ENCODE measurements around the gene POC1A.

Gene POC1A

DNA sequence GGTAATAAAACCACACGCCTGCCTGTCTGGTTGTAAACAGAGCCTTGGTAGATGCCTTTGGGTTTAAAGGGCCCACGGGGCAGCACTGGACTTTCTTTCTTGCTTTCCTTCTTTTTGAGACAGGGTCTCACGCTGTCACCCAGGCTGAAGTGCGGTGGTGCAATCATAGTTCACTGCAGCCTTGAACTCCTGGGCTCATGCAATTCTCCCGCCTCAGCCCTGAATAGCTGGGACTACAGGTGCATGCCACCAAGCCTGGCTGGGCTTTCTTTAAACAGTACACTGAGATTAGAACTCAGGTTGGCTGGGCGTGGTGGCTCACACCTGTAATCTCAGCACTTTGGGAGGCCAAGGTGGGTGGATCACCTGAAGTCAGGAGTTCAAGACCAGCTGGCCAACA is 42.2 kb downstream of the POC1A start:
- Histone ChIP-seq H3K27ac (ENCODE audit: extremely low read depth, low read depth, low read length) (no peak overlapping the region), H3K36me3 (ENCODE audit: control insufficient read depth in 2 of 2, insufficient read depth in 1 of 2, low read length in 2 of 2) (peaks cover 0 to 54% of the 10 kb centered on the region in 2 experiments; a peak in 1 of 3 replicates), H3K9me3 (ENCODE audit: control insufficient read depth, insufficient read depth, low read depth, low read length) (no peaks in the 10 kb centered on the region), H3K4me3 (ENCODE audit: low read depth, low read length) (no peak overlapping the region), H3K4me1 (ENCODE audit: control insufficient read depth, insufficient read depth, low read length) (no peaks in the 10 kb centered on the region)
- ChIA-PET POLR2A (no interaction called here), CTCF (interaction anchor here (1.7 kb wide), 1 partner anchor 11 kb away, joined by 6 read pairs; no protein-coding TSS in a partner anchor)
- TF ChIP-seq ZNF416 (tag by site-specific recombination; IDR thresholded peaks at IDR 0.05) = no peak

- H3K27ac ChIP-seq (ENCODE audit: extremely low read depth, low read depth, low read length) = no peak overlapping the region
Observed at GRCh38 chr3:52110502-52110901, 43.7 kb downstream of the POC1A start.

GRCh38 chr3:52109611-52110301 is 44.5 kb downstream of the POC1A start:
- Histone ChIP-seq H3K27ac (ENCODE audit: extremely low read depth, low read depth, low read length) (no peak overlapping the region), H3K36me3 (ENCODE audit: control insufficient read depth in 2 of 2, insufficient read depth in 1 of 2, low read length in 2 of 2) (peaks cover 0 to 51% of the 10 kb centered on the region in 2 experiments; a peak in 1 of 3 replicates), H3K9me3 (ENCODE audit: control insufficient read depth, insufficient read depth, low read depth, low read length) (no peaks in the 10 kb centered on the region), H3K4me3 (ENCODE audit: low read depth, low read length) (no peak overlapping the region), H3K4me1 (ENCODE audit: control insufficient read depth, insufficient read depth, low read length) (no peaks in the 10 kb centered on the region)
- TF ChIP-seq ZNF530 (tag by site-specific recombination; IDR thresholded peaks at IDR 0.05; ENCODE audit: low read depth) = no peak
- CTCF ChIA-PET = interaction anchor here (0.6 to 1.2 kb wide), 3 partner anchors 14 to 111 kb away, joined by 4 to 5 read pairs (median 4); no protein-coding TSS in a partner anchor
- POLR2A ChIA-PET = no interaction called here

More at GRCh38 chr3:52110502-52110901, 43.7 kb downstream of the POC1A start:
- ChIA-PET CTCF (interaction anchor here (0.6 kb wide), 2 partner anchors 34 to 59 kb away, joined by 3 to 5 read pairs; no protein-coding TSS in a partner anchor), POLR2A (no interaction called here)
- Histone ChIP-seq H3K9me3 (ENCODE audit: control insufficient read depth, insufficient read depth, low read depth, low read length) (no peaks in the 10 kb centered on the region), H3K4me1 (ENCODE audit: control insufficient read depth, insufficient read depth, low read length) (no peaks in the 10 kb centered on the region), H3K4me3 (ENCODE audit: low read depth, low read length) (no peak overlapping the region), H3K36me3 (ENCODE audit: control insufficient read depth in 2 of 2, insufficient read depth in 1 of 2, low read length in 2 of 2) (peaks cover 0 to 50% of the 10 kb centered on the region in 2 experiments; a peak in 1 of 3 replicates)
- TF ChIP-seq SCRT2 (tag by site-specific recombination; IDR thresholded peaks at IDR 0.05) = 0 out of 2 replicates have a peak, but pooled peaks have one; percentile 8
- TF ChIP-seq ZNF221 (tag by site-specific recombination; IDR thresholded peaks at IDR 0.05; ENCODE audit: borderline replicate concordance) = no peak

GRCh38 chr3:52108302-52109232 is 45.7 kb downstream of the POC1A start:
- no peaks in the 10 kb centered on the region for H3K4me1 ChIP-seq (ENCODE audit: control insufficient read depth, insufficient read depth, low read length)
- H3K4me3 ChIP-seq (ENCODE audit: low read depth, low read length) = no peak overlapping the region
- H3K9me3 ChIP-seq (ENCODE audit: control insufficient read depth, insufficient read depth, low read depth, low read length) = no peaks in the 10 kb centered on the region
- TF ChIP-seq ZNF555 (tag by site-specific recombination; conservative IDR thresholded peaks at IDR 0.05) (no peak), ZNF792 (tag by site-specific recombination; IDR thresholded peaks at IDR 0.05) (no peak), ZNF521 (tag by site-specific recombination; IDR thresholded peaks at IDR 0.05) (no peak), ZNF114 (tag by site-specific recombination; IDR thresholded peaks at IDR 0.05) (no peak), AEBP2 (tag by site-specific recombination; IDR thresholded peaks at IDR 0.05; ENCODE audit: borderline replicate concordance) (no peak), ZNF610 (tag by site-specific recombination; IDR thresholded peaks at IDR 0.05; ENCODE audit: borderline replicate concordance) (no peak), ZNF18 (tag by site-specific recombination; IDR thresholded peaks at IDR 0.05) (no peak)
- TF ChIP-seq, protein P1, sequence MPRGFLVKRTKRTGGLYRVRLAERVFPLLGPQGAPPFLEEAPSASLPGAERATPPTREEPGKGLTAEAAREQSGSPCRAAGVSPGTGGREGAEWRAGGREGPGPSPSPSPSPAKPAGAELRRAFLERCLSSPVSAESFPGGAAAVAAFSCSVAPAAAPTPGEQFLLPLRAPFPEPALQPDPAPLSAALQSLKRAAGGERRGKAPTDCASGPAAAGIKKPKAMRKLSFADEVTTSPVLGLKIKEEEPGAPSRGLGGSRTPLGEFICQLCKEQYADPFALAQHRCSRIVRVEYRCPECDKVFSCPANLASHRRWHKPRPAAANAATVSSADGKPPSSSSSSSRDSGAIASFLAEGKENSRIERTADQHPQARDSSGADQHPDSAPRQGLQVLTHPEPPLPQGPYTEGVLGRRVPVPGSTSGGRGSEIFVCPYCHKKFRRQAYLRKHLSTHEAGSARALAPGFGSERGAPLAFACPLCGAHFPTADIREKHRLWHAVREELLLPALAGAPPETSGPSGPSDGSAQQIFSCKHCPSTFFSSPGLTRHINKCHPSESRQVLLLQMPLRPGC (tag by site-specific recombination; IDR thresholded peaks at IDR 0.05) = no peak
- TF ChIP-seq, protein P2, sequence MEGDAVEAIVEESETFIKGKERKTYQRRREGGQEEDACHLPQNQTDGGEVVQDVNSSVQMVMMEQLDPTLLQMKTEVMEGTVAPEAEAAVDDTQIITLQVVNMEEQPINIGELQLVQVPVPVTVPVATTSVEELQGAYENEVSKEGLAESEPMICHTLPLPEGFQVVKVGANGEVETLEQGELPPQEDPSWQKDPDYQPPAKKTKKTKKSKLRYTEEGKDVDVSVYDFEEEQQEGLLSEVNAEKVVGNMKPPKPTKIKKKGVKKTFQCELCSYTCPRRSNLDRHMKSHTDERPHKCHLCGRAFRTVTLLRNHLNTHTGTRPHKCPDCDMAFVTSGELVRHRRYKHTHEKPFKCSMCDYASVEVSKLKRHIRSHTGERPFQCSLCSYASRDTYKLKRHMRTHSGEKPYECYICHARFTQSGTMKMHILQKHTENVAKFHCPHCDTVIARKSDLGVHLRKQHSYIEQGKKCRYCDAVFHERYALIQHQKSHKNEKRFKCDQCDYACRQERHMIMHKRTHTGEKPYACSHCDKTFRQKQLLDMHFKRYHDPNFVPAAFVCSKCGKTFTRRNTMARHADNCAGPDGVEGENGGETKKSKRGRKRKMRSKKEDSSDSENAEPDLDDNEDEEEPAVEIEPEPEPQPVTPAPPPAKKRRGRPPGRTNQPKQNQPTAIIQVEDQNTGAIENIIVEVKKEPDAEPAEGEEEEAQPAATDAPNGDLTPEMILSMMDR (tag by site-specific recombination; IDR thresholded peaks at IDR 0.05) = no peak
- POLR2A ChIA-PET = no interaction called here
- CTCF ChIA-PET = interaction anchor here (1.2 kb wide), 1 partner anchor 15 kb away, joined by 4 read pairs; no protein-coding TSS in a partner anchor
- no peak overlapping the region for H3K27ac ChIP-seq (ENCODE audit: extremely low read depth, low read depth, low read length)
- H3K36me3 ChIP-seq (ENCODE audit: control insufficient read depth in 2 of 2, insufficient read depth in 1 of 2, low read length in 2 of 2) = peaks cover 0 to 48% of the 10 kb centered on the region in 2 experiments; a peak in 1 of 3 replicates

Measured in HEK293 (cell line).